SK-MEL-5 (cell line): ENCODE data around the gene C1QTNF6. TPM values are rescaled to one million over a fixed set of nuclear protein-coding genes. Genes with fewer than 3 reads are reported as not detected.
"Not testable (repeated sequence)": the region's sequence is repeated elsewhere in the genome, so short reads cannot be mapped to it uniquely, and the experiment has no call there.

ENCODE experiments used
- DNase-seq: peaks from one replicate; pipeline ENCODE4 v3.0.0-alpha.2; 2016; ENCODE audit warnings: low read depth, low spot score
- in situ Hi-C: cut with HindIII; loops from 2 replicates; pipeline ENCODE4 v1.10.0; 2016; ENCODE audit warnings: low sequenced_read_pairs, high pct_unique_total_duplicates, low pct_unique_long_range_greater_than_20kb
- total RNA-seq: library from RNA; depleted of rRNA; stranded (reverse); fragments of >200 nt; shearing (Covaris generic); gene quantifications from 2 replicates; pipeline ENCODE4 v1.2.3, GENCODE V29; 2014

Gene C1QTNF6
- total RNA-seq, 1 experiment from 2014 or later = 5.9 TPM

GRCh38 chr22:37211075-37211865, 23.2 kb upstream of the C1QTNF6 start:
- in situ Hi-C loops = no loop called here

GRCh38 chr22:37210041-37210803, 22.2 kb upstream of the C1QTNF6 start:
- DNase-seq = no peak
- in situ Hi-C loops = no loop called here

More at GRCh38 chr22:37211075-37211865, 23.2 kb upstream of the C1QTNF6 start:
- DNase-seq = no peak

GRCh38 chr22:37209140-37209845, 21.2 kb upstream of the C1QTNF6 start:
- in situ Hi-C loops = no loop called here

GRCh38 chr22:37208401-37209139, 20.5 kb upstream of the C1QTNF6 start:
- DNase-seq = no peak
- in situ Hi-C loops = no loop called here

More at GRCh38 chr22:37209140-37209845, 21.2 kb upstream of the C1QTNF6 start:
- no peak for DNase-seq

- no peak for DNase-seq
- in situ Hi-C loops = no loop called here
Measured at GRCh38 chr22:37207981-37208380, 19.9 kb upstream of the C1QTNF6 start.

GRCh38 chr22:37206841-37207821, 19.1 kb upstream of the C1QTNF6 start:
- in situ Hi-C loops = no loop called here
- DNase-seq = no peak

GRCh38 chr22:37206118-37206840, 18.2 kb upstream of the C1QTNF6 start:
- no peak for DNase-seq
- in situ Hi-C loops = no loop called here

- in situ Hi-C loops = no loop called here
- DNase-seq = no peak
Measured at GRCh38 chr22:37205046-37205445, 17.0 kb upstream of the C1QTNF6 start.

GRCh38 chr22:37204045-37204655, 16.1 kb upstream of the C1QTNF6 start:
- in situ Hi-C loops = no loop called here
- no peak for DNase-seq

GRCh38 chr22:37203354-37204044, 15.5 kb upstream of the C1QTNF6 start:
- in situ Hi-C loops = no loop called here
- DNase-seq = no peak

- no peak for DNase-seq
- in situ Hi-C loops = no loop called here
Measured at GRCh38 chr22:37202716-37203115, 14.7 kb upstream of the C1QTNF6 start.

- in situ Hi-C loops = no loop called here
Measured at GRCh38 chr22:37202001-37202555, 14.0 kb upstream of the C1QTNF6 start.

GRCh38 chr22:37201443-37201820, 13.4 kb upstream of the C1QTNF6 start:
- in situ Hi-C loops, DNase-seq: not testable (repeated sequence)

More at GRCh38 chr22:37202001-37202555, 14.0 kb upstream of the C1QTNF6 start:
- no peak for DNase-seq

- in situ Hi-C loops = loop anchor here (25.0 kb wide), 1 partner anchor 137 kb away; the partner anchor contains the start of gene KCTD17
- no peak for DNase-seq
Measured at GRCh38 chr22:37199760-37200108, 11.7 kb upstream of the C1QTNF6 start.
